Kidney epithelial cell (primary cell): ENCODE data around the gene MATR3. TPM values are rescaled to one million over a fixed set of nuclear protein-coding genes. Genes with fewer than 3 reads are reported as not detected.

ENCODE experiments used
- DNase-seq: peaks from one replicate; pipeline ENCODE4 v3.0.0-alpha.2; 2010; ENCODE audit warnings: low read depth
- H3K27me3 ChIP-seq: 2 replicates; pipeline ENCODE4 v1.6.0; 2011; ENCODE audit warnings: low read length; ENCODE audit not compliant: control insufficient read depth, insufficient read depth
- H3K36me3 ChIP-seq: 2 replicates; pipeline ENCODE4 v1.5.1; 2011; ENCODE audit warnings: low read length; ENCODE audit not compliant: control insufficient read depth, insufficient read depth
- H3K4me3 ChIP-seq: 2 replicates; pipeline ENCODE4 v1.5.1; 2011; ENCODE audit warnings: low read depth, mild to moderate bottlenecking, control low read depth, low read length
- total RNA-seq: library from RNA; depleted of rRNA; stranded (reverse); fragments of >200 nt; gene quantifications from 2 replicates; pipeline ENCODE4 v1.2.3, GENCODE V29; 2015
- TF ChIP-seq, protein P1 (sequence below): IDR thresholded peaks from 2 replicates; pipeline ENCODE4 v1.5.1; 2011; ENCODE audit warnings: mild to moderate bottlenecking, moderate library complexity, low read length, control low read depth, inconsistent platforms; ENCODE audit not compliant: insufficient read depth, poor library complexity, severe bottlenecking

MATR3 gene
- total RNA-seq, 1 donor from 2014 or later = 266 TPM

DNA sequence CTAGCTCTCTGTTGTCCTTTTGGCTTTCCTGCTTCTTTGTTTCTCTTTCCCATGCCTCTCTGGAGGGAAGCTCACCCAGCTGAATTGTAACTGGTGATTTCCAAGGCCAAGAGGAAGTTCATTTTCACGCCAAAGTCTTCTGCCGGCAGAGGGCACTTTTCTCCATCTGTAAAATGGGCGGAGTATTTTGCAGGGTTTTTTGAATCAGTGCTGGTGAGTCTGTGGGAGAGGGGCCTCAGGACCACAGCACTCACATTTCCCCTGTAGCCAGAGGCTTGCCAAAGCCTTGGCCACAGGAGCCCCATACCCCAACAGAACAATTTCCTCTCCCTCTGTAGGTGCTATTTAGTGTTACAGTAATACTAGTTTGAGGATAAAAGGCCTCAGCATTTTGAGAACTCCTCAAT is 42.3 kb upstream of the MATR3 start:
- H3K27me3 ChIP-seq = no peaks in the 10 kb centered on the region
- H3K36me3 ChIP-seq = no peaks in the 10 kb centered on the region
- TF ChIP-seq, protein P1, sequence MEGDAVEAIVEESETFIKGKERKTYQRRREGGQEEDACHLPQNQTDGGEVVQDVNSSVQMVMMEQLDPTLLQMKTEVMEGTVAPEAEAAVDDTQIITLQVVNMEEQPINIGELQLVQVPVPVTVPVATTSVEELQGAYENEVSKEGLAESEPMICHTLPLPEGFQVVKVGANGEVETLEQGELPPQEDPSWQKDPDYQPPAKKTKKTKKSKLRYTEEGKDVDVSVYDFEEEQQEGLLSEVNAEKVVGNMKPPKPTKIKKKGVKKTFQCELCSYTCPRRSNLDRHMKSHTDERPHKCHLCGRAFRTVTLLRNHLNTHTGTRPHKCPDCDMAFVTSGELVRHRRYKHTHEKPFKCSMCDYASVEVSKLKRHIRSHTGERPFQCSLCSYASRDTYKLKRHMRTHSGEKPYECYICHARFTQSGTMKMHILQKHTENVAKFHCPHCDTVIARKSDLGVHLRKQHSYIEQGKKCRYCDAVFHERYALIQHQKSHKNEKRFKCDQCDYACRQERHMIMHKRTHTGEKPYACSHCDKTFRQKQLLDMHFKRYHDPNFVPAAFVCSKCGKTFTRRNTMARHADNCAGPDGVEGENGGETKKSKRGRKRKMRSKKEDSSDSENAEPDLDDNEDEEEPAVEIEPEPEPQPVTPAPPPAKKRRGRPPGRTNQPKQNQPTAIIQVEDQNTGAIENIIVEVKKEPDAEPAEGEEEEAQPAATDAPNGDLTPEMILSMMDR = no peak
- DNase-seq = no peak
- H3K4me3 ChIP-seq = no peak overlapping the region

DNA sequence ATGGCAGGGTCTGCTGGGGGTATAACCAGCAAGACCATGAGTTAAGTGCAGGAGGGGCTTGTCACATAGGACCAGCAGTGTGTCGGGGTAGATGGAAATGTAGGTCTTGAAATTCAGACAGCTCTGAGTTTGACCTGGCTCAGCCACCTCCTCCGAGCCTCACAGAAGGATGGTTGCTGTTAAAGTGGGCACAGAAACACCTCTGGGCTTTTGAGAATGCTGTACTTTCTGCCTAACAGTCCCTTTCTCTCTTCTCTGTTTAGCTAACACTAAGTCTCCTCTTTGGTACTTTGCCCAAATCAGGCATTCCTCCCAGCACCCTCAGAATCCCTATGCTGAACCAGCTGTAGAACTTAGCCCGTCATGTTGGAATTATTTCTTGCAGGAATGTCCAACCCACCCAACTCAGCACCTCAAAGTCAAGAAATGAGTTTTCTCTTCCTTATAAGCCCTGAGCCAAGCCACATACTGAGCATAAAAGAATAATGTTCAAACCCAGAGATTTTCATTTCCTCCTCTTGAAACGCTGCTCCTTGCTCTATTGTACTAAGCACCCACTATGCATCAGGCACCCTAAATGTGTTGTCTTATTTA is 41.7 kb upstream of the MATR3 start:
- Histone ChIP-seq H3K36me3 (no peaks in the 10 kb centered on the region), H3K4me3 (no peak overlapping the region), H3K27me3 (no peaks in the 10 kb centered on the region)
- DNase-seq = no peak
- TF ChIP-seq, protein P1 = no peak

DNA sequence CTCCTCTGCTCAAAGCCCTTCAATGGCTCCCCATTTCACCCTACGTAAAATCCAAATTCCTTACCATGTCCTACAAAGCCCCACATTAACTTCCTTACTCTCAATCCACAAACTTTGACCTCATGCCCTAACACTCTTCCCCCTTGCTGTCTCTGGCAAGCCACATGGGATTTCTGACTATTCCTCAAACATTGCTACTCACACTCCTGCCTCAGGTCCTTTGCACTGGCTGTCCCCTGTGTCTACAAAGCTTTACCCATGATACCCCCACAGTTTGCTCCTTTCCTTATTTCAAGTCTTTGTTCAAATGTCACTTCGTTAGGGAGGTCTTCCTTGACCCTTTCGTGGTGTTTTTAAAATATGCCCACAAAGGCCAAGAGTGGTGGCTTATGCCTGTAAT is 40.4 kb upstream of the MATR3 start:
- Histone ChIP-seq H3K36me3 (no peaks in the 10 kb centered on the region), H3K27me3 (no peaks in the 10 kb centered on the region), H3K4me3 (no peak overlapping the region)
- TF ChIP-seq, protein P1 = no peak
- DNase-seq = no peak

DNA sequence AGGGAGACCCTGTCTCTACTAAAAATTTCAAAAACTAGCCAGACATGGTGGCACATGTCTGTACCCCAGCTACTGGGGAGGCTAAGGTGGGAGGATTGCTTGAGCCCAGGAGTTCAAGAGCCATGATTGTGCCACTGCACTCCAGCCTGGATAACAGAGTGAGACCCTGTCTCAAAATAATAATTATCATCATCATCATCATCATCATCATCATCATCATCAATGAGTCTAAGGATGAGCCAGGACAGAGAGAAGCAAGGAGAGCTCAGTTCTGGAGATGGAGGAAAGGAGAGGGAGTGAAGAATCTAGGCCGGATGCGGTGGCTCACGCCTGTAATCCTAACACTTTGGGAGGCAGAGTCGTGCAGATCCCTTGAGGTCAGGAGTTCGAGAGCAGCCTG is 36.7 kb upstream of the MATR3 start:
- Histone ChIP-seq H3K27me3 (no peaks in the 10 kb centered on the region), H3K36me3 (no peaks in the 10 kb centered on the region), H3K4me3 (no peak overlapping the region)
- no peak for DNase-seq
- TF ChIP-seq, protein P1 = no peak

DNA sequence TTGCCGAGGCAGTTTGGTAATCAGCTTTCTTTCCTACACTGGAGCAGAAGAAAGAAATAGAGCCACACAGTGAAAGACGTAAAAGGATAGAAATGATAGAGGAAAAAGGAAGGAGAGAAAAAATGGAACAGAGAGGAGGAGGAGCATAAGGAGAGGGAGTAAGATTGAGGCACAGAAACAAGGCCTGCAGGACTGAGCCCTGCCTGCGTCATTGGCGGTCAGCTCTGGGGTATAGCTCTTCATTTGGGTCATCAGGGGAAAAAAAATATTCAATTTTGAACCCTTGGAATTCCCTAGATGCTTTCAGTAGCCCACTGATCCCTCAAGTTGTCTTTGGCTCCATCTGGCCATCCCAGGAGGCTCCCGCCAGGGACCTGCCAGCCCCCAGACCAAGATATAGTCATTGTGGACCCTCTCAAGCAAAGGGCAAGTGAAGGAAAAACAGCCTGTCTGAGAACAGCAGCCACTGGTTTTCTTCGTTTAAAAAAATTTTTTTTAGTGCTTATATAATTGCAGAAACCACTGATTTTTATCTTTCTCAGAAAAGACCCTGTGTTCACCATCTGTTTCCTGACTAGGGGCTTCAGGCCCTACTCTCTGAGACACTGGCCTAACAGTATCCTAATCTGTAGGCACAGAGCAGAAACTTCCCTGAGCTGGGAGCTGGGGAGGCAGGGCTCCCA is 31.3 kb upstream of the MATR3 start:
- H3K27me3 ChIP-seq = no peaks in the 10 kb centered on the region
- TF ChIP-seq, protein P1 = no peak
- no peaks in the 10 kb centered on the region for H3K36me3 ChIP-seq
- no peak for DNase-seq
- H3K4me3 ChIP-seq = no peak overlapping the region
